Measurements from ENCODE around the gene HERPUD2.

DNA sequence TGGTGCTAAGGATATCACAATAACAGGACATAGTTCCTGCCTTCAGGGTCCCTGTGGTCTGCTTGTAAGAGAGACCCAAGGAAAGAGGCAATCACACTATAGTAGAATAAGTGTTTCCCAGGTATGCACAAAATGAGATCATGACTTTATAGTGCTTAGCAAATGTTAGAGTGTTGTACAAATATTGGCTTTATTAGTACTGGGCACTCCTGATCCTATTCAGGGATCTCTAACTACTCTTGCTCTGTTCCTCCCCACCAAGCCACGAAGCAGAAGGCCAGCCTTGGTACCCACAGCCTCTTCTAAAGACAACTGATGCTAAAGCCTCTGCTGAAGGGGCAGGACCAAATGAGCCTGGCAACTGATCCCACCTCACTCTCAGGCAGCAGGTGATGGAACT is 75.1 kb downstream of the HERPUD2 start:
- TF ChIP-seq CTCF (IDR thresholded peaks at IDR 0.05; ENCODE audit: borderline replicate concordance, extremely low read depth, low read length, poor library complexity, severe bottlenecking) (no peak), EZH2 (IDR thresholded peaks at IDR 0.05; ENCODE audit: borderline replicate concordance, low read depth, low read length, severe bottlenecking) (no peak)
